ENCODE results near the gene ACO1.

GRCh38 chr9:32404402-32404801, 20.0 kb downstream of the ACO1 start:
- TF ChIP-seq ZEB2 (tag by site-specific recombination; IDR thresholded peaks at IDR 0.05), result no peak
- no peak for TF ChIP-seq ZNF624 (tag by site-specific recombination; IDR thresholded peaks at IDR 0.05)
- no peak for TF ChIP-seq CTCF (tag by site-specific recombination; IDR thresholded peaks at IDR 0.05)
- no peak for TF ChIP-seq MYNN (tag by site-specific recombination; IDR thresholded peaks at IDR 0.05; ENCODE audit: borderline replicate concordance)
- TF ChIP-seq ZNF561 (tag by site-specific recombination; IDR thresholded peaks at IDR 0.05; ENCODE audit: borderline replicate concordance), result no peak
